OCI-LY1 (cell line): ENCODE measurements around the gene GRAMD1B.

Experiments used
- H2AFZ ChIP-seq: fragments of 200-600 bp; sonication (generic), shearing (Covaris generic); 2 replicates; pipeline ENCODE4 v1.6.0; 2014; ENCODE audit warnings: antibody characterized with exemption, mild to moderate bottlenecking, low read length
- H3F3A ChIP-seq: fragments of 200-600 bp; sonication (generic), shearing (Covaris generic); 2 replicates; pipeline ENCODE4 v1.6.0; 2014; ENCODE audit warnings: mild to moderate bottlenecking, antibody characterized with exemption, low read length, moderate library complexity; ENCODE audit not compliant: insufficient read depth
- H3K27ac ChIP-seq: fragments of 200-600 bp; sonication (generic); 2 replicates; pipeline ENCODE4 v1.5.1; 2014; ENCODE audit warnings: low read length, mixed run types, mild to moderate bottlenecking, low read depth; ENCODE audit not compliant: poor library complexity, severe bottlenecking
- H3K27me3 ChIP-seq: fragments of 200-600 bp; sonication (generic); 2 replicates; pipeline ENCODE4 v1.6.0; 2014; ENCODE audit warnings: antibody characterized with exemption, mild to moderate bottlenecking, low read length, moderate library complexity; ENCODE audit not compliant: insufficient read depth
- H3K36me3 ChIP-seq: fragments of 200-600 bp; sonication (generic); 2 replicates; pipeline ENCODE4 v1.6.1; 2014; ENCODE audit warnings: mild to moderate bottlenecking, antibody characterized with exemption, low read length, moderate library complexity, mixed read lengths; ENCODE audit not compliant: insufficient read depth
- H3K4me1 ChIP-seq: fragments of 200-600 bp; sonication (generic); 2 replicates; pipeline ENCODE4 v1.5.1; 2014; ENCODE audit warnings: mild to moderate bottlenecking, low read length, moderate library complexity; ENCODE audit not compliant: insufficient read depth, severe bottlenecking
- H3K4me2 ChIP-seq: fragments of 200-600 bp; sonication (generic), shearing (Covaris generic); 2 replicates; pipeline ENCODE4 v1.6.1; 2014; ENCODE audit warnings: low read length
- H3K4me3 ChIP-seq: fragments of 200-600 bp; sonication (generic); 2 replicates; pipeline ENCODE4 v1.5.1; 2014; ENCODE audit warnings: low read length, low read depth, mild to moderate bottlenecking, mixed read lengths; ENCODE audit not compliant: poor library complexity, severe bottlenecking
- H3K79me2 ChIP-seq: fragments of 200-600 bp; shearing (Covaris generic); 2 replicates; pipeline ENCODE4 v1.6.1; 2016; ENCODE audit warnings: mixed run types, low read length, mixed read lengths; ENCODE audit not compliant: insufficient read depth
- H3K9ac ChIP-seq: fragments of 200-600 bp; sonication (generic), shearing (Covaris generic); 2 replicates; pipeline ENCODE4 v1.6.1; 2014; ENCODE audit warnings: mild to moderate bottlenecking, low read length, mixed read lengths
- H3K9me2 ChIP-seq: fragments of 200-600 bp; sonication (generic), shearing (Covaris generic); 2 replicates; pipeline ENCODE4 v1.6.1; 2014; ENCODE audit warnings: low read depth, mild to moderate bottlenecking, low read length, mixed read lengths
- H3K9me3 ChIP-seq: fragments of 200-600 bp; shearing (Covaris generic); 2 replicates; pipeline ENCODE4 v1.6.1; 2014; ENCODE audit warnings: low read length, mixed read lengths
- H4K20me1 ChIP-seq: fragments of 200-600 bp; sonication (generic), shearing (Covaris generic); 2 replicates; pipeline ENCODE4 v1.6.0; 2016; ENCODE audit warnings: mild to moderate bottlenecking, low read length; ENCODE audit not compliant: insufficient read depth
- CTCF ChIP-seq: fragments of 200-600 bp; sonication (generic), shearing (Covaris generic); IDR thresholded peaks from 2 replicates; pipeline ENCODE4 v1.5.1; 2017; ENCODE audit warnings: mild to moderate bottlenecking, antibody characterized with exemption, low read length, moderate library complexity, mixed read lengths
- EZH2 ChIP-seq: fragments of 200-600 bp; sonication (generic), shearing (Covaris generic); IDR thresholded peaks from 2 replicates; pipeline ENCODE4 v1.8.0; 2017; ENCODE audit warnings: borderline replicate concordance, mixed run types, mild to moderate bottlenecking, antibody characterized with exemption, low read length, moderate library complexity, mixed read lengths

Gene GRAMD1B

GRCh38 chr11:123469089-123469488, 39.0 kb downstream of the GRAMD1B start:
- no peaks in the 10 kb centered on the region for H3K9me2 ChIP-seq
- H3K9ac ChIP-seq, result no peak overlapping the region
- H3K4me3 ChIP-seq, result no peak overlapping the region
- H3K9me3 ChIP-seq, result no peaks in the 10 kb centered on the region
- no peak overlapping the region for H3K27ac ChIP-seq
- no peak overlapping the region for H2AFZ ChIP-seq
- H3K4me2 ChIP-seq, result no peak overlapping the region
- H4K20me1 ChIP-seq, result no peaks in the 10 kb centered on the region
- TF ChIP-seq CTCF, result no peak
- no peak for TF ChIP-seq EZH2
- H3K79me2 ChIP-seq, result no peaks in the 10 kb centered on the region
- no peaks in the 10 kb centered on the region for H3K27me3 ChIP-seq
- no peaks in the 10 kb centered on the region for H3F3A ChIP-seq
- H3K4me1 ChIP-seq, result no peaks in the 10 kb centered on the region
- H3K36me3 ChIP-seq, result no peaks in the 10 kb centered on the region

GRCh38 chr11:123469586-123469985, 39.5 kb downstream of the GRAMD1B start:
- Histone ChIP-seq H3K4me2 (no peak overlapping the region), H3K4me1 (no peaks in the 10 kb centered on the region), H3K79me2 (no peaks in the 10 kb centered on the region), H3K9me3 (no peaks in the 10 kb centered on the region), H3K27me3 (no peaks in the 10 kb centered on the region), H3K9me2 (no peaks in the 10 kb centered on the region), H3K27ac (no peak overlapping the region), H3K9ac (no peak overlapping the region), H4K20me1 (no peaks in the 10 kb centered on the region), H3K36me3 (no peaks in the 10 kb centered on the region), H3K4me3 (no peak overlapping the region), H3F3A (no peaks in the 10 kb centered on the region), H2AFZ (no peak overlapping the region)
- TF ChIP-seq CTCF (no peak), EZH2 (no peak)

- H3K36me3 ChIP-seq, result no peaks in the 10 kb centered on the region
- no peaks in the 10 kb centered on the region for H3K27me3 ChIP-seq
- H3K27ac ChIP-seq, result no peak overlapping the region
- H3K4me3 ChIP-seq, result no peak overlapping the region
- H3K9me3 ChIP-seq, result no peaks in the 10 kb centered on the region
- H3K4me1 ChIP-seq, result no peaks in the 10 kb centered on the region
- TF ChIP-seq CTCF, result no peak
- no peak for TF ChIP-seq EZH2
- H3K79me2 ChIP-seq, result no peaks in the 10 kb centered on the region
- H4K20me1 ChIP-seq, result no peaks in the 10 kb centered on the region
- H2AFZ ChIP-seq, result no peak overlapping the region
- no peak overlapping the region for H3K9ac ChIP-seq
- H3K4me2 ChIP-seq, result no peak overlapping the region
- H3K9me2 ChIP-seq, result no peaks in the 10 kb centered on the region
- H3F3A ChIP-seq, result no peaks in the 10 kb centered on the region
Measured at GRCh38 chr11:123470842-123471241, 40.8 kb downstream of the GRAMD1B start.
